Embryonic facial prominence (tissue), 1 donor: ENCODE data around the gene AGR2.
A peak's percentile ranks its signal among the peaks of the same experiment; 100 is the strongest.
"Not testable (repeated sequence)": the region's sequence is repeated elsewhere in the genome, so short reads cannot be mapped to it uniquely, and the experiment has no call there.

ENCODE experiments used
- DNase-seq: peaks from one replicate; pipeline ENCODE4 v3.0.0-alpha.2; 2016; ENCODE audit errors: extremely low spot score

The AGR2 gene

GRCh38 chr7:16773884-16774283 lies 30.9 kb downstream of the AGR2 start:
- DNase-seq: no peak

- no peak for DNase-seq
These were observed 31.5 kb downstream of the AGR2 start for GRCh38 chr7:16773326-16773725.

GRCh38 chr7:16770657-16771329 lies 34.0 kb downstream of the AGR2 start:
- no peak for DNase-seq

- DNase-seq: not testable (repeated sequence)
These were observed 34.8 kb downstream of the AGR2 start for GRCh38 chr7:16769994-16770393.

- DNase-seq: no peak
These were observed 39.4 kb downstream of the AGR2 start for GRCh38 chr7:16765436-16765859.

GRCh38 chr7:16764942-16765341 lies 39.9 kb downstream of the AGR2 start:
- DNase-seq: no peak

- no peak for DNase-seq
These were observed 42.6 kb downstream of the AGR2 start for GRCh38 chr7:16762177-16762576.

GRCh38 chr7:16759840-16760239 lies 45.0 kb downstream of the AGR2 start:
- DNase-seq: no peak

GRCh38 chr7:16758631-16759611 lies 45.9 kb downstream of the AGR2 start:
- no peak for DNase-seq

- no peak for DNase-seq
These were observed 46.8 kb downstream of the AGR2 start for GRCh38 chr7:16758036-16758435.

GRCh38 chr7:16755397-16755796 lies 49.4 kb downstream of the AGR2 start:
- no peak for DNase-seq

- DNase-seq: no peak
These were observed 49.9 kb downstream of the AGR2 start for GRCh38 chr7:16754856-16755317.

GRCh38 chr7:16753932-16754855 lies 50.6 kb downstream of the AGR2 start:
- no peak for DNase-seq

- peak; percentile 29 for DNase-seq
These were observed 51.5 kb downstream of the AGR2 start, which contains the start of gene TSPAN13 for GRCh38 chr7:16753102-16753931. TSPAN13 (plus strand) TSS chr7:16753755; CDS start chr7:16753968, 213 bp downstream.

- DNase-seq: no peak
These were observed 57.7 kb downstream of the AGR2 start for GRCh38 chr7:16747102-16747501.

- DNase-seq: no peak
These were observed 59.2 kb downstream of the AGR2 start for GRCh38 chr7:16745645-16746044.

- DNase-seq: no peak
These were observed 60.1 kb downstream of the AGR2 start for GRCh38 chr7:16744518-16745250.

- DNase-seq: no peak
These were observed 61.6 kb downstream of the AGR2 start for GRCh38 chr7:16743236-16743635.

GRCh38 chr7:16742547-16742946 lies 62.3 kb downstream of the AGR2 start:
- no peak for DNase-seq
